ENCODE measurements around the gene ZNG1E. TPM values are rescaled to one million over a fixed set of nuclear protein-coding genes. Genes with fewer than 3 reads are reported as not detected.
"Not testable (repeated sequence)": the region's sequence is repeated elsewhere in the genome, so short reads cannot be mapped to it uniquely, and the experiment has no call there.

Gene ZNG1E
- total RNA-seq = 41.3 TPM
- long read RNA-seq, transcript CBWD5-202 (3 exons, 1,347 nt) = major isoform, 9 of 47 reads
- long read RNA-seq, transcript CBWD5-207 (15 exons, 1,791 nt) = major isoform, 9 of 47 reads
- long read RNA-seq, partial matches to known transcripts = 9 of 47 reads
- long read RNA-seq, other reads (novel, unspliced or antisense) = 14 of 47 reads

- H3K36me3 ChIP-seq; H3K27me3 ChIP-seq (ENCODE audit: low read depth); H3K9me3 ChIP-seq; ATAC-seq; H3K4me1 ChIP-seq; intact Hi-C loops (cut with DNase I): not testable (repeated sequence)
- peak within 1 kb of the TSS; percentile 54 for H3K27ac ChIP-seq
- peak; percentile 87 for DNase-seq
- H3K4me3 ChIP-seq = peak within 1 kb of the TSS; percentile 53
These were observed at the start of gene ZNG1E for GRCh38 chr9:65675589-65676021. ZNG1E (plus strand) TSS chr9:65675928; CDS start chr9:65675977, 49 bp downstream.

- ATAC-seq; DNase-seq; H3K36me3 ChIP-seq; H3K27me3 ChIP-seq (ENCODE audit: low read depth); H3K4me3 ChIP-seq; H3K4me1 ChIP-seq; H3K27ac ChIP-seq; H3K9me3 ChIP-seq; intact Hi-C loops (cut with DNase I): not testable (repeated sequence)
These were observed 2.1 kb upstream of the ZNG1E start for GRCh38 chr9:65673579-65673978.

GRCh38 chr9:65675018-65675417 is 710 bp upstream of the ZNG1E start:
- H3K27ac ChIP-seq; H3K9me3 ChIP-seq; intact Hi-C loops (cut with DNase I); H3K36me3 ChIP-seq; ATAC-seq; H3K27me3 ChIP-seq (ENCODE audit: low read depth); H3K4me1 ChIP-seq: not testable (repeated sequence)
- peak overlapping the region; percentile 53 for H3K4me3 ChIP-seq
- peak; percentile 45 for DNase-seq

DNA sequence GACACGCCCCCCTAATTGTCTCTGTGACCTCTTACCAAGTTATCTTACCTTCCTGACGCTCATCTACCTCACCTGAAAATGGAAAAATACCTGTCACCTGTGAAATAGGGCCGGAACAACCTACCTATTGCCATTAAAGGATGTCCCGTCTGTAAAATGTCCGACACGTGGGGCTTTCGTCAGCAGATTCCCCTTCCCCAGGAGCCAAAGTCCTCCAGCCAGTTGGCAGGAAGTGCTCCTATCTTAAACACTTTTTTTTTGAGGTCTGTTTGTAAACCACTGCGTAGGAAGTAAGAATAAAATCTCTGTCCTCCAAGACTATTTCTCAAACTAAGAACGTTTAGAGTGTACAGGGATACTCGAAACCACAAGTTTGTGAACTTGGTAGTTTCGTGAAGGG is 661 bp downstream of the ZNG1E start:
- DNase-seq; H3K4me1 ChIP-seq; intact Hi-C loops (cut with DNase I); H3K27ac ChIP-seq; H3K36me3 ChIP-seq; H3K9me3 ChIP-seq; H3K27me3 ChIP-seq (ENCODE audit: low read depth); ATAC-seq: not testable (repeated sequence)
- H3K4me3 ChIP-seq = peak overlapping the region; percentile 38

- H3K4me1 ChIP-seq; intact Hi-C loops (cut with DNase I); H3K27me3 ChIP-seq (ENCODE audit: low read depth); H3K27ac ChIP-seq; DNase-seq; H3K36me3 ChIP-seq; H3K9me3 ChIP-seq; ATAC-seq; H3K4me3 ChIP-seq: not testable (repeated sequence)
- TF ChIP-seq, protein P1, sequence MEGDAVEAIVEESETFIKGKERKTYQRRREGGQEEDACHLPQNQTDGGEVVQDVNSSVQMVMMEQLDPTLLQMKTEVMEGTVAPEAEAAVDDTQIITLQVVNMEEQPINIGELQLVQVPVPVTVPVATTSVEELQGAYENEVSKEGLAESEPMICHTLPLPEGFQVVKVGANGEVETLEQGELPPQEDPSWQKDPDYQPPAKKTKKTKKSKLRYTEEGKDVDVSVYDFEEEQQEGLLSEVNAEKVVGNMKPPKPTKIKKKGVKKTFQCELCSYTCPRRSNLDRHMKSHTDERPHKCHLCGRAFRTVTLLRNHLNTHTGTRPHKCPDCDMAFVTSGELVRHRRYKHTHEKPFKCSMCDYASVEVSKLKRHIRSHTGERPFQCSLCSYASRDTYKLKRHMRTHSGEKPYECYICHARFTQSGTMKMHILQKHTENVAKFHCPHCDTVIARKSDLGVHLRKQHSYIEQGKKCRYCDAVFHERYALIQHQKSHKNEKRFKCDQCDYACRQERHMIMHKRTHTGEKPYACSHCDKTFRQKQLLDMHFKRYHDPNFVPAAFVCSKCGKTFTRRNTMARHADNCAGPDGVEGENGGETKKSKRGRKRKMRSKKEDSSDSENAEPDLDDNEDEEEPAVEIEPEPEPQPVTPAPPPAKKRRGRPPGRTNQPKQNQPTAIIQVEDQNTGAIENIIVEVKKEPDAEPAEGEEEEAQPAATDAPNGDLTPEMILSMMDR (IDR thresholded peaks at IDR 0.05) = peak; percentile 25
These were observed 2.8 kb downstream of the ZNG1E start for GRCh38 chr9:65678533-65678932.

DNA sequence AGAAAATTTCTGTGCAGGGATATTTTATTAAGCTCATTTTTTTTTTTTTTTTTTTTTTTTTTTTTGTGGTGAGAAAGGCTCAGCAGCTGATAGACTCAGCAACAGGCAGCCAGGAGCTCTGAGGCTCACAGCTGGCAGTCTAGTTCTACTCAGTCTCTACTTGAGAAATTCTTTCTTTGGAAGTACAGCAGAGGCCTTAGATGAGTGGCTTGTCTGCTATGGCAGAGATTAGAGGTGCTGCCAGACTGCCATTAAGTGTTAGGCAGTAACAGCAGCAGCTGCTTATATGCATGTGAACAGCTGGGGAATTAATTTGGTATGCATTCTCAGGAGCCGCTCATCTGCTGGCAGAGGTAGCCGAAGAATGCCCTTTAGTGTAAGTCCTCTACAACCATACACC is 27.8 kb downstream of the ZNG1E start:
- DNase-seq = peak; percentile 32
- ATAC-seq; H3K9me3 ChIP-seq; H3K36me3 ChIP-seq; H3K27ac ChIP-seq; H3K4me1 ChIP-seq; H3K27me3 ChIP-seq (ENCODE audit: low read depth); intact Hi-C loops (cut with DNase I); H3K4me3 ChIP-seq: not testable (repeated sequence)

GRCh38 chr9:65714445-65714844 is 38.7 kb downstream of the ZNG1E start:
- intact Hi-C loops (cut with DNase I); H3K36me3 ChIP-seq; H3K27me3 ChIP-seq (ENCODE audit: low read depth); H3K4me3 ChIP-seq; H3K9me3 ChIP-seq; DNase-seq; H3K27ac ChIP-seq; ATAC-seq; H3K4me1 ChIP-seq: not testable (repeated sequence)

- intact Hi-C loops (cut with DNase I); H3K4me1 ChIP-seq: not testable (repeated sequence)
- DNase-seq = peak; percentile 32
These were observed 61.4 kb downstream of the ZNG1E start, which contains the start of gene FOXD4L4 for GRCh38 chr9:65737096-65737564. FOXD4L4 (plus strand) TSS chr9:65737146; CDS start chr9:65737146, 0 bp downstream.

GRCh38 chr9:65738133-65738532 is 62.4 kb downstream of the ZNG1E start:
- DNase-seq; intact Hi-C loops (cut with DNase I); H3K36me3 ChIP-seq; H3K27me3 ChIP-seq (ENCODE audit: low read depth); H3K27ac ChIP-seq; H3K9me3 ChIP-seq; H3K4me1 ChIP-seq; H3K4me3 ChIP-seq: not testable (repeated sequence)
- ATAC-seq = peak in 1 of 2 donors; percentile 32

More at GRCh38 chr9:65737096-65737564, 61.4 kb downstream of the ZNG1E start, which contains the start of gene FOXD4L4:
- H3K4me3 ChIP-seq; H3K27ac ChIP-seq; H3K36me3 ChIP-seq; H3K9me3 ChIP-seq; H3K27me3 ChIP-seq (ENCODE audit: low read depth); ATAC-seq: not testable (repeated sequence)

Other genes with a start within 250 kb of the ZNG1E start
- 0.77 TPM for gene FOXD4L4, start 61.2 kb downstream of the ZNG1E start, total RNA-seq